ENCODE data around the gene PKNOX1.
"Not testable (repeated sequence)": the region's sequence is repeated elsewhere in the genome, so short reads cannot be mapped to it uniquely, and the experiment has no call there.

The PKNOX1 gene, protein sequence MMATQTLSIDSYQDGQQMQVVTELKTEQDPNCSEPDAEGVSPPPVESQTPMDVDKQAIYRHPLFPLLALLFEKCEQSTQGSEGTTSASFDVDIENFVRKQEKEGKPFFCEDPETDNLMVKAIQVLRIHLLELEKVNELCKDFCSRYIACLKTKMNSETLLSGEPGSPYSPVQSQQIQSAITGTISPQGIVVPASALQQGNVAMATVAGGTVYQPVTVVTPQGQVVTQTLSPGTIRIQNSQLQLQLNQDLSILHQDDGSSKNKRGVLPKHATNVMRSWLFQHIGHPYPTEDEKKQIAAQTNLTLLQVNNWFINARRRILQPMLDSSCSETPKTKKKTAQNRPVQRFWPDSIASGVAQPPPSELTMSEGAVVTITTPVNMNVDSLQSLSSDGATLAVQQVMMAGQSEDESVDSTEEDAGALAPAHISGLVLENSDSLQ

DNA sequence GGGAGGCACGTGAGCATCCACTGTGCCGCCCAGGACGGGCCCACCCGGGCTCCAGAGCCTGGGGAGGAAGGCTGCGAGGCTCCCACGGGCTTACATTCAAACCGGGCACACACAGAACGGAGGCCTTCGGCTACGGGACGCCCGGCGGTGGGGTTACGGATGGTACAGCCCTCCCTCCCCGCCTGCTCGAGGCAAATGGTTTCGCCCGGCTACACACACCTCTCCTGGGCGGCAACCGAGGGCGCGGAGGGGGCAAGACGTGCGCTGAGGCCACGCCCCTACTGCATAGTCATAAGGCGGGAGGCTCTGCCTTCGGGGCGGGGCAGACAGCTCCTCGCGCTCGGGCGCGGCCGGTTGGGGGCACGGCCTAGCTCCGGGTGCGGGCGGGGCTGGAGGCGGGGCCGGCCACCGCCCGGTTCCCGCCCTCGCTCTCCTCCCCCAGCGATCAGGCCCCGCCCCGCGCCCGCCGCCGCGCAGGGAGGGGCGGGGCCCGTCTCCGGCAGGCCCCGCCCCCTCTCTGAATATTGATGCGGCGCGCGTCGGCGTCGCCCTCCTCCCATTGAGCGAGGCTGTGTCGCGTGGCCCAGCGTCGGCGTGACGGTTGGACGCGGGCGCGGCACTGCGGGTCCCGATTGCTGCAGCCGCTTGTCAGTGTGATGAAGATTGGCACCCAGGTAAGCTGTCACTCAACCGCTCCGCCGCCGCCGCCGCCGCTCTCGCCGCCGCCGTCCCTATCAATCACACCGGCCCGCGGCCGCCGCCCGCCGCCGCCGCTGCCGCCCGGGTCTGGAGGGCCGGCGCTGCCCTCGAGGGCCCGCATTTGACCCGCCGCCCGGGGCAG lies at the start of gene PKNOX1:
PKNOX1 (plus strand) TSS at position 572 of the 841 bp plus-strand sequence. CDS start 29,820 bp downstream, outside the sequence.
- DNase-seq (ENCODE audit: low read depth): peak; percentile 100

DNA sequence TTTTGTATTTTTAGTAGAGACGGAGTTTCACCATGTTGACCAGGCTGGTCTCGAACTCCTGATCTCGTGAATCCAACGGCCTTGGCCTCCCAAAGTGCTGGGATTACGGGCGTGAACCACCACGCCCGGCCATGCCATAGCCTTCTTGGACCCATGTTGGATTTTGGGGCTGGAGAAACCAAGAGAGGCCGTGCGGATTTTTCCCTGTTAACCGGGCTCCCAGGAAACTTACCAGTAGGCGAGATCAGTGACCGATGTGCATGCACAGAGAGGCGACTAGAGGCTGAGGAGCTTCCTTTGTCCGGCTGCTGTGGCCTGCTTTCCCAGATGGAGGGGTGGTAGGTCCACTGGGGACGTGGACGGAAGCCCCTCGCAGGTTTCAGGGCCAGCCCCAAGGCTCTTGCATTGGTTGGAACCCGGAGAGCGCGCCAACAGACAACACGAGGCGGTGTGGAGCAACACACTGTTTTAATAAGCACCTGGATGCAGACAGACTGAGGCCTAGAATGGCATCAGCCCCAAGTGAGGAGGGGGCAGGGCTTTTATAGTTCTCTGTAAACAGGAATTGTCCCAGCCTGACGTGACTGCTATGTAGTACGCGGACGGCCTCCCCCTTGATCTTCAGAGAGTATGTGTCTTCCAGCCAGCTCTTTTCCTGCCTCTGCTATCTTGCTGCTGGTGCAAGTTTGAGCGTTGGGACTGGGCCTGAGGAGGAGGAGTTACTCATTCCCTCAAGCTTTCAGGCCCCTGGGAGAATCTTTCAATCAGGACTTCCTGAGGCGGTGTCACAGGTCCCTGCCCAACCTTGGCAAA lies 49.0 kb upstream of the PKNOX1 start, which contains the start of gene ERVH48-1:
ERVH48-1 (minus strand) TSS at position 517 of the 813 bp plus-strand sequence. CDS start 6,624 bp downstream, outside the sequence.
- DNase-seq (ENCODE audit: low read depth): no peak

DNA sequence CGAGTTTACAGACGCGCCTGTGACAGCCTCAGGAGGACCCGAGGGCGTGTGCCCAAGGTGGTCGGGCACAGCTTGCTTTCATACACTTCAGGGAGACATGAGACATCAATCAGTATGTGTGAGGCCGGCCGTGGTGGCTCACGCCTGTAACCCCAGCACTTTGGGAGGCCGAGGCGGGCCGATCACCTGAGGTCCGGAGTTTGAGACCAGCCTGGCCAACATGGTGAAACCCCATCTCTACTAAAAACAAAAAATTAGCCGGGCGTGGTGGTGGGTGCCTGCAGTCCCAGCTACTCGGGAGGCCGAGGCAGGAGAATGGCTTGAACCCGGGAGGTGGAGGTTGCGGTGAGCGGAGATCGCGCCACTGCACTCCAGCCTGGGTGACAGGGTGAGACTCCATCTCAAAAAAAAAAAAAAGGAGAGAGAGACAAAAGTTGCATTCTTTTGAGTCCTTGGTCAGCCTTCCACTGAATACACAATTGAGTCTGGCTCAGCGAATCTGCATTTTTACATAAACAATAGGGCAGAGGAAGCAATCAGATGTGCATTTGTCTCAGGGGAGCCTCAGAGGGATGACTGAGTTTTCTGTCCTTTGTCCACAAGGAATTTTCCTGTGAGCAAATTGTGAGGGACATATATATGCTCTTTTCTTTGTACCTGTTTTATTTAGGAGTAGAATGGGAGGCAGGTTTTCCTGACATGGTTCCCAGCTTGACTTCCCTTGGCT lies 46.7 kb upstream of the PKNOX1 start:
- not testable (repeated sequence) for DNase-seq (ENCODE audit: low read depth)

DNA sequence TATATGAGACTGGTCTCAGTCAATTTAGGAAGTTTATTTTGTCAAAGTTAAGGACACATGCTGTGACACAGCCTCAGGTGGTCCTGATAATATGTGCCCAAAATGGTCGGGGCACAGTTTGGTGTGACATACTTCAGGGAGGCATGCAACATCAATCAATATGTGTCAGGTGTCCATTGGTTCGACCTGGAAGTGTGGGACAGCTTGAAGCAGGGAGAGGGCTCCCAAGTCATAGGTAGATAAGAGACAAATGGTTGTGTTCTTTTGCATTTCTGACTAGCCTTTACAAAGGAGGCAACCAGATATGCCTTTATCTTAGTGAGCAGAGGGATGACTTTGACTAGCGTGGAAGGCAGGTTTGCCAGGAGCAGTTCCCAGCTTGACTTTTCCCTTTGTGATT lies 44.4 kb upstream of the PKNOX1 start:
- no peak for DNase-seq (ENCODE audit: low read depth)

DNA sequence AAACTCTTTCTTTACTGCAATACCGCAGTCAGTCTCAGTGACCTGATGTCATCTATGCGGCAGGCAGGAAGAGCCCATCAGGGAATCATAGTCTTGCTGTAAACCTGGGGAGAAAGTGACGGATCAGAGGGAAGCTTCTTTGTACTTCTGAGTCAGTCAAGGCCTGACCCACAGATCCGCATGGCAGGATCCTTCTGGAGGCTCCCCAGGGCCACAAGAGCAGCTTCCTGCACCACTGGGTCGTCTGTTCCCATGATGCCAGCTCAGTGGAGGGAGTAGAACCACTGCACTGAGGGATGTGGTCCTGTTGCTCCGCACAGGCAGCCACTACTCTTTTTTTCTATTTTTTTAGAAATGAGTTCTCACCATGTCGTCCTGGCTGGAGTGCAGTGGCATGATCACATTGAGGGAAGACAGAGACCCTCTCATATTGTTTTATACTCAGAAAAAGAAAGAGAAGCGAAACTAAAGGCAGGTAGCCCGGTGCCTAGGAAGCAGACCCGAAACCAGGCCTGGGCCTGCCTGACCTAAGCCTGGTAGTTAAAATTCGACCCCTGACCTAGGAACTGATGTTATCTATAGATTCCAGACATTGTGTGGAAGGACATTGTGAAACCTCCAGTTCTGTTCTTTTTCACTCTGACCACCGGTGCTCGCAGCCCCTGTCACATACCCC lies 42.7 kb upstream of the PKNOX1 start:
- DNase-seq (ENCODE audit: low read depth): no peak

DNA sequence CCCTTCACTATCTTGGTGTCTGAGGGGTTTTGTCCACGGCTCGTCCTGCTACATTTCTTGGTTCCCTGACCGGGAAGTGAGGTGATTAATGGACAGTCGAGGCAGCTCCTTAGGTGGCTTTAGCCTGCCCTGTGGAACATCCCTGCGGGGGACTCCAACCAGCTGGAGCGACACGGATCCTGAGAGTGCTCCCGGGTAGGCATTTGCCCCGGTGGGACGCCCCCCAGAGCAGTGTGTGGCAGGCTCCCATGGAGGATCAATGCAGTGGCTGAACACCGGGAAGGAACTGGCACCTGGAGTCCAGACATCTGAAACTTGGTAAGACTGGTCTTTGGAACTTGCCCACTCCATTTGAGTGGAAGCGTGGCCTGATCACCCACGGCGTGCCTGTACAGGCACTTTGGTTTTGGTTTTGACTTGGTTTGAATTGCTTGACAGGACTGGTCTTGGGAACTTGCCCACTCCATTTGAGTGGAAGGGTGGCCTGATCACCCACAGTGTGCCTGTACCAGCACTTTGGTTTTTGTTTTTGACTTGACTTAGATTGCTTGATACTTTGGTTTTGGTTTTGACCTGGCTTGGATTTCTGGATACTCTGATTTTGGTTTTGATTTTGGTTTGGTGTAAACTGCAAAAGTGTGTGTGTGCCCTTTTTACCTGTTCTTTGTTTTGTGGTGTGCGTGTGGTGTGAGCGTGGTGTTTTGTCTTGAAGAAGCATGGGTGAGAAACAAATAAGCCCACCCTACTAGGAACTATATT lies 41.8 kb upstream of the PKNOX1 start:
- not testable (repeated sequence) for DNase-seq (ENCODE audit: low read depth)

DNA sequence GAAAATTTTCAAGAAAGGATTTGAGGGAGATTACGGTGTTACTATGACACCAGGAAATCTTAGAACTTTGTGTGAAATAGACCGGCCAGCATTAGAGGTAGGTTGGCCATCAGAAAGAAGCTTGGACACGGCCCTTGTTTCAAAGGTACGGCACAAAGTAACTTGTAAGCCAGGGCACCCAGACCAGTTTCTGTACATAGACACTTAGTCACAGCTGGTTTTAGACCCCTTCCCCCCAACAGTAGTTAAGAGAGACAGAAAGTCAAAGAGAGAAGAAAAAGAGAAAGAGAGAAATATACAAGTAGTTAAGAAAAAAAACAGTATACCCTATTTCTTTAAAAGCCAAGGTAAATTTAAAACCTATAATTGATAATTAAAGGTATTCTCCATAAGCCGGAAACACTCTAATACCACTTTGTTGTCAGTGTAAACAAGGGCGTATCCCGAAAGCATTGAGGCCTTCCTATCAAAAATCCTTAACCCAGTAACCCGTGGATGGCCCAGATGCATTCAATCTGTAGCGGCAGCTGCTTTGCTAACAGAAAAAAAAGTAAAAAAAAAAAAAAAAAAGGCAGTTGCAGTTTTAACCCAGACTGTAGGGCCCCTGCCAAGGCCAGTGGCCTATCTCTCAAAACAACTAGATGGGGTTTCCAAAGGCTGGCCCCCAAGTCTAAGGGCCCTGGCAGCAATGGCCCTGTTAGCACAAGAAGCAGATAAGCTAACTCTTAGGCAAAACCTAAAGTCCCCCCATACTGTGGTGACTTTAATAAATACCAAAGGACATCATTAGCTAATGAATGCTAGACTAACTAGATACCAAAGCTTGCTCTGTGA lies 41.0 kb upstream of the PKNOX1 start:
- DNase-seq (ENCODE audit: low read depth): not testable (repeated sequence)

DNA sequence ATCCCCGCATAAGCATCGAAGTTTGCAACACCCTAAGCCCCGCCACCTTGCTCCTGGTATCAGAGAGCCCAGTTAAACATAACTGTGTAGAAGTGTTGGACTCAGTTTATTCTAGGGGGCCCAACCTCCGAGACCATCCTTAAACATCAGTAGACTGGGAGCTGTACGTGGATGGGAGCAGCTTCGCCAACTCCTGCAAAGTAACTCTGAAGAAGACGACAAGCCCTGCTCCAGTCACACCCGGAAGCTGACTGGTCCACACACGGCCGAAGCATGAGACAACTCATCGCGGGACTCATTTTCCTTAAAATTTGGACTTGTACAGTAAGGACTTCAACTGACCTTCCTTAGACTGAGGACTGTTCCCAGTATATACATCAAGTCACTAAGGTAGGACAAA lies 40.4 kb upstream of the PKNOX1 start:
- DNase-seq (ENCODE audit: low read depth): not testable (repeated sequence)

DNA sequence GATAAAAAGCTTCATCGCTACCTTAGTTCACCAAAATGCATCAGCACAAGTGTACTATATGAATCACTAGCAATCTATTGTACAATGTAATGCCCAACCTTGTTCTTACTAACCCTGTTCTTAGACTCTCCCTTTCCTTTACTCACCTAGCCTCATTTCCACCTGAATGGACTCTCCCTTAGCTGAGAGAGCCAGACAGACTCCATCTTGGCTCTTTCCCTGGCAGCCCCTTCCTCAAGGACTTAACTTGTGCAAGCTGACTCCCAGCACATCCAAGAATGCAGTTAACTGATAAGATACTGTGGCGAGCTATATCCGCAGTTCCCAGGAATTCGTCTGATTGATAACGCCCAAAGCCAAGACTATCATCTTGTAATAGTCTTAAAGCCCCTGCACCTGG lies 38.0 kb upstream of the PKNOX1 start:
- not testable (repeated sequence) for DNase-seq (ENCODE audit: low read depth)

DNA sequence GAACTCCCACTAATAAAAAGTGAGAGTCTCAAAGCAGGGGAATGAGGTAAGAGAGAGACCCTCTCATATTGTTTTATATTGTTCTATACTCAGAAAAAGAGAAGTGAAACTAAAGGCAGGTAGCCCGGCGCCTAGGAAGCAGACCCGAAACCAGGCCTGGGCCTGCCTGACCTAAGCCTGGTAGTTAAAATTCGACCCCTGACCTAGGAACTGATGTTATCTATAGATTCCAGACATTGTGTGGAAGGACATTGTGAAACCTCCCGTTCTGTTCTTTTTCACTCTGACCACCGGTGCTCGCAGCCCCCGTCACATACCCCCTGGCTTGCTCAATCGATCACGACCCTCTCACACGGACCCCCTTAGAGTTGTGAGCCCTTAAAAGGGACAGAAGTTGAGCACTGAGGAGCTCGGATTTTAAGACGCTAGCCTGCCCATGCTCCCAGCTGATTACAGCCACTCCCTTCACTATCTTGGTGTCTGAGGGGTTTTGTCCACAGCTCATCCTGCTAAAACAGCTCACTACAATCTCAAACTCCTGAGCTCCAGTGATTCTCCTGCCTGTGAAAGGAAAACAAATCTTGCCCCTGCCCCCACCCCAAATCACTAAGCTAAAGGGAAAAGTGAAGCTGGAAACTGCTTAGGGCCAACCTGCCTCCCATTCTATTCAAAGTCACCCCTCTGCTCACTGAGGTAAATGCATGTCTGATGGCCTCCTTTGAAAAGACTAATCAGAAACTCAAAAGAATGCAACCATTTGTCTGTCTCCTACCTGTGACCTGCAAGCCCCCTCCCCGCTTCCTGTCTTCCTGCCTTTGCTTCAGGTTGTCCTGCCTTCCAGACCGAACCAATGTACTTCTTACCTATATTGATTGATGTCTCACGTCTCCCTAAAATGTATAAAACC lies 37.1 kb upstream of the PKNOX1 start:
- not testable (repeated sequence) for DNase-seq (ENCODE audit: low read depth)

DNA sequence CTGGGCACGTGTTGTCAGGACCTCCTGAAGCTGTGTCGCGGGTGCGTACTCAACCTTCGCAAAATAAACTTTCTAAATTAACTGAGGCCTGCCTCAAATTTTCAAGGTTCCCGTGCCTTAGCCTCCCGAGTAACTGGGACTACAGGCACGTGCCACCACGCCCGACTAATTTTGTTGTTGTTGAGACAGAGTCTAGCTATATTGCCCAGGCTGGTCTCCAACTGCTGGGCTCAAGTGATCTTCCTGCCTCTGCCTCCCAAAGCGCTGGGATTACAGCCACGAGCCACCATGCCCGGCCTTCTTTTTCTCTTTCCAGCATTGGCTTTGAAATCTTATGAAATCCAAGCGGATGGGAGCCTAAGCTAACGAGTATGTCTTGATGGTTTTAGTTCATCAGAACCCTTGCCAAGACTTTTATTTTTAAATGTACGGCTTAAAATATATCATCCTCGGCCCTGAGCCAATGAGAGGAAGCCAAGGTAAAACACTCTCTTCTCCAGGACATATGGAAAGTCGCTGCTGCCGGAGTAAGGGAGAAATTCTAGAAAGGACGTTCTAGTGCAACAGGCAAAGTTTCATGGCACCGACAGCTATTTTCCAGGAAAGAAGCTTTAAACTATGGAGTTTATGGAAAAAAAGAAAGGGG lies 36.3 kb upstream of the PKNOX1 start:
- no peak for DNase-seq (ENCODE audit: low read depth)

DNA sequence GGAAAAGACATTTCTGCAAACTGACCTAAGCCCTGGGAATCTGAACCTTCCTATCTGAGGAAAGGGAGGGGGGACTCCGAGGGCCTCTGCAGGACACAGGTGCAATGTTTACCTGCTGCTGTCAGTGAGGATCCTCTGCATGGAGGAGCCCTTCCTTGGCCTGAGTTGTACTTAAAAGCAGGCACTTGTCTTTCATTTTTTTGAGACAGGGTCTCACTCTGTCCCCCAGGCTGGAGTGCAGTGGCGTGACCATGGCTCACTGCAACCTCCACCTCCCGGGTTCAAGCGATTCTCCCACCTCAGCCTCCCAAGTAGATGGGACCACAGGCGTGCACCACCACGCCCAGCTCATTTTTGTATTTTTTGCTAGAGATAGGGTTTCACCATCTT lies 35.8 kb upstream of the PKNOX1 start:
- not testable (repeated sequence) for DNase-seq (ENCODE audit: low read depth)

DNA sequence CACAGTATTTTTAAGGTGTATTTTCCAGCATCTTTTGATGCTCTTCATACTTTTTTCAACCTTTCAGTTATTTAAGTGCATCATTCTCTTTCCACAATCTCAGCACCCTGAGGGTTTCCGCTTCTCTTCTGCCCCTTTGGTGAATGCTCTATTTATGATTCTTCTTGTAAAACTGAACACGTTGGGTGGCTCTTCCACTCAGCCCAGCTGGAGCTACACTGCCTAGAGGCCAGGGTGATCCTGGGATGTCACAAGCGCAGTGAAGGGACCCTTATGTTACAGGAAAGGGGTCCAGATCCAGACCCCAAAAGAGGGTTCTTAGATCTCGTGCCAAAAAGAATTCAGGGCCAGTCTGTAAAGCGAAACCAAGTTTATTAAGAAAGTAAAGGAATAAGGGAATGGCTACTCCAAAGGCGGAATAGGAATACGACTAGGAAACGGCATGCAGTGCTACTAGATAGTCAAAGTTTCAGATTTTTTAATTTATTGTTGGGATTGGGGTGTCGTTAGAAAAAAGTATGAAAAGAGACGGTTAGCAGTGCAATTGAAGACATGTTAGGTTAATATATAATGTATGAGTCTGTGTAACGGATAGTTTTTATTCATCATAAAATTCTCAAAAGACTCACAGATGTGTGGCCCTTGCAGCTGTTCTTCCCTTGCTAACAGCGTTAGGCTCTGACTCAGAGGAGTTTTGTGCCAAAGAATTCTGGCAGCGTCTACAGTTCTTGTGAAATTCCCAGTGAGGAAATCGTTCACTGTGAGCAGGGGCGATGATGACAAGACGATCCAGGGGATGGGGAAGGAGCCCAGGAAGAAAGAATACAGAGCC lies 34.6 kb upstream of the PKNOX1 start:
- DNase-seq (ENCODE audit: low read depth): no peak

DNA sequence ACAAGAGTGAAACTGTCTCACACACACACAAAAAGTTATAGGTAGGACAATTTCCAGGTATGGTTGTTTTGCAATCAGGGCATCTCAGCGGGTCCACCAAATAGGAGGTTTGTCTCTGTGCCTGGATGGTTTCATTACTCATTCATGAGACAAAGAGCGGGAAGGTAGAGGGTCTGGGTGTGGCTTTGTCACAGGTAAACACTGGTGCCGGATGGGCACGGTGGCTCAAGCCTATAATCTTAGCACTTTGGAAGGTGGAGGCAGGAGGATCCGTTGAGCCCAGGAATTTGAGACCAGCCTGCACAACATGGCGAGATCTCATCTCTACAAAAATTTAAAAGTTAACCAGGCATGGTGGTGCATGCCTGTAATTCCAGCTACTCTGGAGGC lies 32.7 kb upstream of the PKNOX1 start:
- no peak for DNase-seq (ENCODE audit: low read depth)

DNA sequence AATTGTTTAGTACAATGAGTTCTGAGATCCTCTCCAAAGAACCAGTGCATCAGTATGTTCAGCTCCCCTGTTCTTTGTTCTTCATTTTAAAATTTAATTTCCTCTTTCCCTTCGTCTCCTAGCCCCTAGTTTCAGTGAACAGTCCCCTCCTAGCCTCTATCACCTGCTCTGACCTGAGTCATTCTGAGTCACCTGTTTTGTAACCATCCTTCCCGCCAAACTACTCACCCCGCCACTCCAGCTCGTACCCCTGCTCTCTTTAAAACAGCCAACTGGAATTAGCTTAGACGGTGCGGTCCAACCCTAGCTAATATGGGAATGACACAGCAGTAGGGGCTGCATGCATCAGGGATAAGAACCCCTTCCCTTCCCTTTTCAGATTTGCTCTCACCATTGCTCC lies 32.1 kb upstream of the PKNOX1 start:
- DNase-seq (ENCODE audit: low read depth): no peak

DNA sequence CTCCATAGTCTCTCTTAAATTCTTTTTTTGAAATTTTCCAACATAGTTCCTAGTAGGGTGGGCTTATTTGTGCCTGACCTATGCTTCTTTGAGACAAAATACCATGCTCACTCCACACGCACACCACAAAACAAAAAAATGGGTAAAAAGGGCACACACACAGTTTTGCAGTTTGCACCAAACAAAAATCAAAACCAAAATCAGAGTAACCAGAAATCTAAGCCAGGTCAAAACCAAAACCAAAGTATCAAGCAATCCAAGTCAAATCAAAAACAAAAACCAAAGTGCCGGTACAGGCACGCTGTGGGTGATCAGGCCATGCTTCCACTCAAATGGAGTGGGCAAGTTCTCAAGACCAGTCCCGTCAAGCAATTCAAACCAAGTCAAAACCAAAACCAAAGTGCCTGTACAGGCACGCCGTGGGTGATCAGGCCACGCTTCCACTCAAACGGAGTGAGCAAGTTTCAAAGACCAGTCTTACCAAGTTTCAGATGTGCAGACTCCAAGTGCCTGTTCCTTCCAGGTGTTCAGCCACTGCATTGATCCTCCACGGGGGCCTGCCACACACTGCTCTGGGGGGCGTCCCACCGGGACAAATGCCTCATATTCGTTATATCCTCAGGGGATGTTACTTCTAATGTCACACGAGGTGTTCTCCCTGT lies 25.1 kb upstream of the PKNOX1 start:
- not testable (repeated sequence) for DNase-seq (ENCODE audit: low read depth)

Measured in CMK (cell line).